ENCODE measurements around the gene BAG3.

The BAG3 gene

DNA sequence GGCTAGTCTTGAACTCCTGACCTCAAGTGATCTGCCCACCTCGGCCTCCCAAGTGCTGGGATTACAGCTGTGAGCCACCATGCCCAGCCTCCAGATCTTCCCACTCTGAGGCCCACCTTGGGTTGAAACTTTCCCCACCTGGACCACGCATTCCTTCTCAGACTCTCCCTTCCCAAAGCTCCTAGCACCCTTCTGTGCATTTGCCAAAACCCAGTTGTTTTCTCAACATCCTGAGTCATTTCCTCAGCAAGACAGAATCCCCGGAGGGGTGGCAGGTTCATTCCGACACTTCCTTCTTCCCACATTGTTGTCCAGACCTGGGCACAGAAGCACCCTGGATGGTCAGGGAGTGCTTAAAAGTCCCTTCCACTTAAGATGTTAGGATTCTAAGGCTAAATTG is 28.9 kb downstream of the BAG3 start:
- H3K4me1 ChIP-seq (ENCODE audit: insufficient read depth, poor library complexity, severe bottlenecking) = peaks cover 58% of the 10 kb centered on the region
- peak overlapping the region; percentile 100 for H3K27ac ChIP-seq (ENCODE audit: poor library complexity, severe bottlenecking)
- H3K9me3 ChIP-seq (ENCODE audit: severe bottlenecking) = no peaks in the 10 kb centered on the region
- peak; percentile 89 for DNase-seq (ENCODE audit: low spot score)
- H3K4me3 ChIP-seq (ENCODE audit: severe bottlenecking) = no peak overlapping the region
- peaks cover 29% of the 10 kb centered on the region for H3K36me3 ChIP-seq (ENCODE audit: low read depth)
- ATAC-seq (ENCODE audit: low read depth) = peak; percentile 57
- no peaks in the 10 kb centered on the region for H3K27me3 ChIP-seq (ENCODE audit: insufficient read depth, poor library complexity, severe bottlenecking)
- TF ChIP-seq CTCF (IDR thresholded peaks at IDR 0.05; ENCODE audit: poor library complexity, severe bottlenecking) = no peak

DNA sequence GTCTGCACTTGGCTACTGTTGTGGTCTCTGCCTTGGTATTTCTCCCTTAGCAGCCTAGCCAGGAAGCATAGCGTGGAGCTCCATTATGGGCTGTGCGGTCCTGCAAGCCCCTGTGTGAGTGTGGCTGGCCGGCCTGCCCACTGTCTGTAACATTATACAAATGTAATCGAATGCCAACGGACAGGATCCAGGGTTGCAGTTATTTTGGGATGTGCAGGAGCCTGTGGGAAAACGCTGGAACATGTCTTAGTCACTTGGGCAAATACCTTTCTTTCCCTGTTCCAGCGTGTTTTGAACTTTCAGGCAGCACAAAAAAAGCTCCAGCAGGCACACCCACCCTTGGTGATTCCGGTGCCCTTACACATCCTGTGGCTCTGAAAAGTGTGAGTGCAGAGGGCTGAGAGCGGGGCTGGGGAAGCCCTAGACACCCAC is 29.5 kb downstream of the BAG3 start:
- Histone ChIP-seq H3K27me3 (ENCODE audit: insufficient read depth, poor library complexity, severe bottlenecking) (no peaks in the 10 kb centered on the region), H3K9me3 (ENCODE audit: severe bottlenecking) (no peaks in the 10 kb centered on the region), H3K27ac (ENCODE audit: poor library complexity, severe bottlenecking) (peak overlapping the region; percentile 100), H3K4me1 (ENCODE audit: insufficient read depth, poor library complexity, severe bottlenecking) (peaks cover 53% of the 10 kb centered on the region), H3K36me3 (ENCODE audit: low read depth) (peaks cover 26% of the 10 kb centered on the region), H3K4me3 (ENCODE audit: severe bottlenecking) (no peak overlapping the region)
- ATAC-seq (ENCODE audit: low read depth) (peak; percentile 77), DNase-seq (ENCODE audit: low spot score) (peak; percentile 89)
- no peak for TF ChIP-seq CTCF (IDR thresholded peaks at IDR 0.05; ENCODE audit: poor library complexity, severe bottlenecking)

DNA sequence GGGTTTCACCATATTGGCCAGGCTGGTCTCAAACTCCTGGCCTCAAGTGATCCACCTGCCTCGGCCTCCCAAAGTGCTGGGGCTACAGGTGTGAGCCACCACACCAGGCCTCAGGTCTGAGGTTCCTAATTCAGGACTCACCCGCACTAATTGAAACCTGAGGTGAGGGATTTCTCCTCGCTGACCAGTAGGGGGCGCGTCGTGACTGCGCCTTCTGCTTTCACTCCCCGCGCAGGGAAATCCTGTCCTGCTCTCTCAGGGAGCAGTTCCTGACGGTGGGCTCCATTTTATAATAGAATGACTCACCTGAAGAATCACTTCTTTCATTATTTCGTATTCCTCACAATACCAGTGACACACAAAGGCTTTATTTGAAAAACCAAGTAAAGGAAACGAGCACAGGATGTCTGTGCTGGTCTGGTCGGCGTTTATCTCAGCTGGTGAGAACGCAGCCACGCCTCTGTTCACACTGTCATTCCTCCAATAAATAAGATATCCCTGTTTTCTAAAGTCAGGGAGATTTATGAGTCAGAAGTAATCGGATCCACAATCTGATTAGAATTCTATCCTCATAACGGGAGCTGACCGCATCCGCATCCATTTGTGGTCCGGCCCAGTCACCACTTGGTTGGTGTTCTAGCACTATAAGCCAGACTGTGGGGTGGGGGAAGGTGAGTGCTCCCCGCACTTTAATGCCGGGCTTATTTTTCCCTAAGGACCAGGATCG is 35.4 kb downstream of the BAG3 start:
- H3K27ac ChIP-seq (ENCODE audit: poor library complexity, severe bottlenecking) = peak overlapping the region; percentile 90
- H3K27me3 ChIP-seq (ENCODE audit: insufficient read depth, poor library complexity, severe bottlenecking) = no peaks in the 10 kb centered on the region
- peak; percentile 77 for ATAC-seq (ENCODE audit: low read depth)
- peak overlapping the region; percentile 14 for H3K4me3 ChIP-seq (ENCODE audit: severe bottlenecking)
- peaks cover 28% of the 10 kb centered on the region for H3K4me1 ChIP-seq (ENCODE audit: insufficient read depth, poor library complexity, severe bottlenecking)
- no peaks in the 10 kb centered on the region for H3K9me3 ChIP-seq (ENCODE audit: severe bottlenecking)
- peak; percentile 98 for TF ChIP-seq CTCF (IDR thresholded peaks at IDR 0.05; ENCODE audit: poor library complexity, severe bottlenecking)
- H3K36me3 ChIP-seq (ENCODE audit: low read depth) = no peaks in the 10 kb centered on the region
- DNase-seq (ENCODE audit: low spot score) = peak; percentile 88

GRCh38 chr10:119687192-119688032 is 36.2 kb downstream of the BAG3 start:
- peak overlapping the region; percentile 14 for H3K4me3 ChIP-seq (ENCODE audit: severe bottlenecking)
- H3K27ac ChIP-seq (ENCODE audit: poor library complexity, severe bottlenecking) = peak overlapping the region; percentile 90
- peaks cover 20% of the 10 kb centered on the region for H3K4me1 ChIP-seq (ENCODE audit: insufficient read depth, poor library complexity, severe bottlenecking)
- no peaks in the 10 kb centered on the region for H3K36me3 ChIP-seq (ENCODE audit: low read depth)
- no peaks in the 10 kb centered on the region for H3K9me3 ChIP-seq (ENCODE audit: severe bottlenecking)
- no peak for DNase-seq (ENCODE audit: low spot score)
- no peak for TF ChIP-seq CTCF (IDR thresholded peaks at IDR 0.05; ENCODE audit: poor library complexity, severe bottlenecking)
- no peak for ATAC-seq (ENCODE audit: low read depth)
- H3K27me3 ChIP-seq (ENCODE audit: insufficient read depth, poor library complexity, severe bottlenecking) = no peaks in the 10 kb centered on the region
